GM23338 (cell line): ENCODE results near the gene RIMOC1. TPM values are rescaled to one million over a fixed set of nuclear protein-coding genes. Genes with fewer than 3 reads are reported as not detected.

Experiments used
- ATAC-seq: fragments of 200-7000 bp; cut with Tn5 transposase; 3 replicates; pipeline ENCODE4 v1.9.1; 2020
- DNase-seq: peaks from one replicate; pipeline ENCODE4 v3.0.0-alpha.2; 2015; ENCODE audit warnings: low spot score
- H2AFZ ChIP-seq: fragments of 200-600 bp; sonication (generic); 2 replicates; pipeline ENCODE4 v1.8.0; 2016; ENCODE audit warnings: antibody characterized with exemption, mild to moderate bottlenecking, moderate library complexity
- H3F3A ChIP-seq: fragments of 200-600 bp; sonication (generic); replicated peaks from 2 replicates; pipeline ENCODE4 v1.8.0; 2017; ENCODE audit warnings: antibody characterized with exemption, mixed run types, low read depth
- H3K27ac ChIP-seq: fragments of 200-600 bp; sonication (generic); 2 replicates; pipeline ENCODE4 v1.6.1; 2016; ENCODE audit warnings: low read depth
- H3K27me3 ChIP-seq: fragments of 200-600 bp; sonication (generic); 2 replicates; pipeline ENCODE4 v1.8.0; 2016; ENCODE audit warnings: mild to moderate bottlenecking, mixed run types, moderate library complexity; ENCODE audit not compliant: insufficient read depth
- H3K36me3 ChIP-seq: fragments of 200-600 bp; sonication (generic); 2 replicates; pipeline ENCODE4 v1.8.0; 2016; ENCODE audit warnings: mild to moderate bottlenecking; ENCODE audit not compliant: insufficient read depth
- H3K4me1 ChIP-seq: fragments of 200-600 bp; sonication (generic); 2 replicates; pipeline ENCODE4 v1.8.0; 2016; ENCODE audit warnings: mild to moderate bottlenecking, moderate library complexity; ENCODE audit not compliant: insufficient read depth
- H3K4me2 ChIP-seq: fragments of 200-600 bp; sonication (generic); 2 replicates; pipeline ENCODE4 v1.7.1; 2017; ENCODE audit warnings: mixed run types
- H3K4me3 ChIP-seq: fragments of 200-600 bp; sonication (generic); 2 replicates; pipeline ENCODE4 v1.6.1; 2016; ENCODE audit warnings: mixed run types
- H3K79me2 ChIP-seq: fragments of 200-600 bp; sonication (generic); replicated peaks from 2 replicates; pipeline ENCODE4 v1.8.0; 2017; ENCODE audit warnings: mild to moderate bottlenecking; ENCODE audit not compliant: insufficient read depth
- H3K9me2 ChIP-seq: fragments of 200-600 bp; sonication (generic); 2 replicates; pipeline ENCODE4 v1.8.0; 2017; ENCODE audit not compliant: insufficient read depth
- H4K20me1 ChIP-seq: fragments of 200-600 bp; sonication (generic); replicated peaks from 2 replicates; pipeline ENCODE4 v1.8.0; 2017; ENCODE audit warnings: mild to moderate bottlenecking; ENCODE audit not compliant: insufficient read depth
- H3K27ac Mint-ChIP-seq: 2 replicates; pipeline ENCODE4 v1.8.0; 2020; ENCODE audit warnings: inconsistent platforms, mild to moderate bottlenecking, moderate library complexity, mixed read lengths
- H3K27me3 Mint-ChIP-seq: 3 replicates; pipeline ENCODE4 v1.8.0; 2022; ENCODE audit warnings: low read depth, mild to moderate bottlenecking, moderate library complexity, mixed read lengths, inconsistent platforms; ENCODE audit not compliant: insufficient read depth, poor library complexity
- H3K36me3 Mint-ChIP-seq: 3 replicates; pipeline ENCODE4 v1.8.0; 2021; ENCODE audit warnings: low read depth, mild to moderate bottlenecking, inconsistent platforms, moderate library complexity, mixed read lengths
- H3K4me1 Mint-ChIP-seq: 3 replicates; pipeline ENCODE4 v1.8.0; 2020; ENCODE audit warnings: mild to moderate bottlenecking, inconsistent platforms, mixed read lengths
- H3K4me3 Mint-ChIP-seq: 3 replicates; pipeline ENCODE4 v1.8.0; 2021; ENCODE audit warnings: moderate library complexity, mild to moderate bottlenecking, inconsistent platforms, mixed read lengths
- H3K9me3 Mint-ChIP-seq: 3 replicates; pipeline ENCODE4 v1.8.0; 2020; ENCODE audit warnings: moderate library complexity, mild to moderate bottlenecking, inconsistent platforms, mixed read lengths
- CREB1 ChIP-seq: fragments of 250-450 bp; sonication (Bioruptor Pico); IDR thresholded peaks from 2 replicates; pipeline ENCODE4 v1.5.0; 2020; ENCODE audit warnings: low read depth, mild to moderate bottlenecking, moderate library complexity
- CTCF ChIP-seq, 2 experiments: fragments of 200-600 bp in 1 of 2; sonication (generic) in 1 of 2; conservative IDR thresholded peaks; 2 replicates each; pipeline versions ENCODE4 v1.5.1 to v1.6.1; 2016 to 2017; ENCODE audit warnings: antibody characterized with exemption in 2 of 2, low read depth in 2 of 2, mild to moderate bottlenecking in 2 of 2, moderate library complexity in 1 of 2
- ETS1 ChIP-seq: IDR thresholded peaks from 2 replicates; pipeline ENCODE4 v1.6.1; 2016; ENCODE audit warnings: antibody characterized with exemption
- EZH2 ChIP-seq: fragments of 200-600 bp; sonication (generic); IDR thresholded peaks from one replicate; pipeline ENCODE4 v1.8.0; 2017; ENCODE audit warnings: antibody characterized with exemption, mild to moderate bottlenecking, low read depth; ENCODE audit not compliant: unreplicated experiment
- EZH2phosphoT487 ChIP-seq: fragments of 200-600 bp; sonication (generic); IDR thresholded peaks from one replicate; pipeline ENCODE4 v1.8.1; 2018; ENCODE audit warnings: antibody characterized with exemption; ENCODE audit not compliant: unreplicated experiment
- JUNB ChIP-seq: IDR thresholded peaks from one replicate; pipeline ENCODE4 v1.6.1; 2016; ENCODE audit warnings: antibody characterized with exemption; ENCODE audit not compliant: unreplicated experiment
- NANOG ChIP-seq: IDR thresholded peaks from 2 replicates; pipeline ENCODE4 v1.6.1; 2016; ENCODE audit warnings: antibody characterized with exemption, borderline replicate concordance
- POLR2AphosphoS5 ChIP-seq: IDR thresholded peaks from 2 replicates; pipeline ENCODE4 v1.6.1; 2016; ENCODE audit warnings: antibody characterized with exemption, low read depth
- REST ChIP-seq: IDR thresholded peaks from one replicate; pipeline ENCODE4 v1.6.1; 2018; ENCODE audit warnings: antibody characterized with exemption; ENCODE audit not compliant: unreplicated experiment
- STAT1 ChIP-seq: IDR thresholded peaks from one replicate; pipeline ENCODE4 v1.6.1; 2016; ENCODE audit warnings: antibody characterized with exemption; ENCODE audit not compliant: unreplicated experiment
- ZNF114 ChIP-seq: fragments of 250-450 bp; sonication (Bioruptor Pico); IDR thresholded peaks from 2 replicates; pipeline ENCODE4 v1.5.0; 2020; ENCODE audit warnings: mild to moderate bottlenecking, moderate library complexity
- ZNF331 ChIP-seq: fragments of 250-450 bp; sonication (Bioruptor Pico); IDR thresholded peaks from 2 replicates; pipeline ENCODE4 v1.5.0; 2020; ENCODE audit warnings: low read depth, mild to moderate bottlenecking, moderate library complexity
- ZNF462 ChIP-seq: fragments of 250-450 bp; sonication (Bioruptor Pico); IDR thresholded peaks from 2 replicates; pipeline ENCODE4 v1.5.0; 2020; ENCODE audit warnings: mild to moderate bottlenecking, moderate library complexity
- polyA plus RNA-seq: library from polyadenylated mRNA; unstranded; fragments of >200 nt; fragmentation: Nextera tagmentation; extraction: Ambion mirVana; gene quantifications from 2 replicates; pipeline ENCODE4 v1.2.1, GENCODE V29; 2016
- total RNA-seq: library from RNA; depleted of rRNA; stranded (reverse); fragments of >200 nt; shearing (Covaris generic); gene quantifications from 2 replicates; pipeline ENCODE4 v1.2.3, GENCODE V29; 2014

The RIMOC1 gene
- total and polyA plus RNA-seq, 2 experiments from 2014 or later = 26.4 to 30.3 TPM

- H3K9me3 Mint-ChIP-seq = no peaks in the 10 kb centered on the region; the same call in 2 of the 3 replicates
Measured at GRCh38 chr5:41875121-41875520, 29.0 kb upstream of the RIMOC1 start.

More at GRCh38 chr5:41875121-41875520, 29.0 kb upstream of the RIMOC1 start:
- H3K36me3 Mint-ChIP-seq = no peaks in the 10 kb centered on the region; the same call in 2 of the 3 replicates
- Histone ChIP-seq H3K36me3 (no peaks in the 10 kb centered on the region), H2AFZ (no peak overlapping the region), H3K4me2 (no peak overlapping the region), H3F3A (0 out of 2 replicates have a peak, but pooled peaks cover 3% of the 10 kb centered on the region), H3K79me2 (no peaks in the 10 kb centered on the region), H3K4me1 (peaks cover 7% of the 10 kb centered on the region; the same call in 1 of the 2 replicates), H3K9me2 (peaks cover 4% of the 10 kb centered on the region; the same call in 1 of the 2 replicates), H3K27me3 (peaks cover 19% of the 10 kb centered on the region), H3K27ac (no peak overlapping the region), H3K4me3 (no peak overlapping the region), H4K20me1 (no peaks in the 10 kb centered on the region)
- H3K27ac Mint-ChIP-seq = no peak overlapping the region
- ATAC-seq (no peak), DNase-seq (no peak)
- no peak overlapping the region for H3K4me3 Mint-ChIP-seq
- peaks cover 4% of the 10 kb centered on the region for H3K27me3 Mint-ChIP-seq
- H3K4me1 Mint-ChIP-seq = peaks cover 4% of the 10 kb centered on the region; the same call in 2 of the 3 replicates
- no peak for TF ChIP-seq POLR2AphosphoS5
- no peak for TF ChIP-seq ETS1
- TF ChIP-seq EZH2 = no peak
- TF ChIP-seq REST = no peak
- no peak for TF ChIP-seq ZNF114 (CRISPR knock-in tag)
- TF ChIP-seq NANOG = no peak
- TF ChIP-seq CTCF (conservative IDR thresholded peaks at IDR 0.05; ENCODE audit: low read depth in 2 of 2) = no peak
- no peak for TF ChIP-seq JUNB
- no peak for TF ChIP-seq ZNF331
- TF ChIP-seq CREB1 (CRISPR knock-in tag) = no peak
- TF ChIP-seq EZH2phosphoT487 = no peak
- no peak for TF ChIP-seq STAT1
- no peak for TF ChIP-seq ZNF462 (CRISPR knock-in tag)
